Measurements from ENCODE around the gene MBOAT7.
"Not testable (repeated sequence)": the region's sequence is repeated elsewhere in the genome, so short reads cannot be mapped to it uniquely, and the experiment has no call there.

The MBOAT7 gene

DNA sequence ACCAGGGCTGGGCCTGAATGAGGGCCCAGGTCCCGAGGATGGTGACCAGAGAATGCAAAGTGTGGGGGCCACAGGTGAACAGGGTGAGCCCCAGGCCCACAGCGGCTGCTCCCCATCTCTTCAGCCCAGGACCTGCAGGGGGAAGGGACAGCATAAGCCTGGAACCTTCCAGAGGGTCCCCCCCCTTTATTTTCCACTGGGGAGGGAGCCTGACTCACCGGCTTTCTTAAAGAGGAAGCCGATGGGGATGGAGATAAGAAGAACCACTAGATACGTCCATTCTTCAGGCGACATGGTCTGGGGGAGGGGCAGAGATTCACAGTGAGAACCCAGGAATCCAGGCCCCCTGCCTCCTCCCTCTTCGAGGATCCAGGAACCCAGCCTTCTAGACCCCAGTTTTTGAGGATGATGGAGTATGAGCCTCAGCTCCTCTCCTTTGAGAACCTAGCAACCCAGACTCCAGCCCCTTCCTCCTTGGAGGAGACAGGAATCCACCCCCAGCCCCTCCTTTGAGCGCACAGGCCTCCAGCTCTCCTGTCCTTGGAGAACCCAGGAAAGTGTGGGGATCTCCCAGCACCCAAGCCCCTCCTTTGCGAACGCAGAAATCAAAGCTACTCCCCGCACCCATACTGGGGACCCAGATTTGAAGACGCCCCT is 1.0 kb downstream of the MBOAT7 start:
- H3K36me3 ChIP-seq (ENCODE audit: insufficient read depth, low read length) = peaks cover 3% of the 10 kb centered on the region; the same call in 1 of the 2 replicates
- H3K9me3 ChIP-seq (ENCODE audit: control insufficient read depth, insufficient read depth, low read length) = no peaks in the 10 kb centered on the region
- no peaks in the 10 kb centered on the region; the same call in 1 of the 2 replicates for H3K4me1 ChIP-seq (ENCODE audit: insufficient read depth, low read length)
- H3K9ac ChIP-seq (ENCODE audit: low read depth, low read length) = peak overlapping the region; percentile 91

DNA sequence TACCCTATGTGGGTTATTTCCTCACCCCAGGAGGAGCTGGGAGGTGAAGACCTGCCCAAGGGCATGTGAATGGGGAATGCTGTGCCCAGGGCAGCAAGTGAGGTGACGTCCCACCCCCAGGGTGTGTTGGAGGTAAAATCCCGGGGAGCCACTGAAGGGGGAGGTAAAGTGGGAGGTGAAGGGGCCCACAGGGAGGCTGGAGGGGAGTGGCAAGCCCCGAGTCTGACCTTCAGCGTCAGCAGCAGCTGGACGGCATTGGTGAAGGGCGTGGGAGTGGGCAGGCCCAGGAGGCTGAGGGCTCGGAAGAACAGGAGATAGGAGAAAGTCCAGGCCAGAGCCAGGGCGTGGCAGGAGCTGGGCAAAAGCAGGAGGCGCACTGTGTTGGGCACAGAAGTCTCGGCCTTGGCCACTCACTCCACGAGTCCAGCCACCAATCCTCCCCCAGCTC is 2.4 kb downstream of the MBOAT7 start:
- Histone ChIP-seq H3K9ac (ENCODE audit: low read depth, low read length) (no peak overlapping the region), H3K36me3 (ENCODE audit: insufficient read depth, low read length) (peaks cover 3% of the 10 kb centered on the region; the same call in 1 of the 2 replicates), H3K9me3 (ENCODE audit: control insufficient read depth, insufficient read depth, low read length) (no peaks in the 10 kb centered on the region), H3K4me1 (ENCODE audit: insufficient read depth, low read length) (no peaks in the 10 kb centered on the region; the same call in 1 of the 2 replicates)

DNA sequence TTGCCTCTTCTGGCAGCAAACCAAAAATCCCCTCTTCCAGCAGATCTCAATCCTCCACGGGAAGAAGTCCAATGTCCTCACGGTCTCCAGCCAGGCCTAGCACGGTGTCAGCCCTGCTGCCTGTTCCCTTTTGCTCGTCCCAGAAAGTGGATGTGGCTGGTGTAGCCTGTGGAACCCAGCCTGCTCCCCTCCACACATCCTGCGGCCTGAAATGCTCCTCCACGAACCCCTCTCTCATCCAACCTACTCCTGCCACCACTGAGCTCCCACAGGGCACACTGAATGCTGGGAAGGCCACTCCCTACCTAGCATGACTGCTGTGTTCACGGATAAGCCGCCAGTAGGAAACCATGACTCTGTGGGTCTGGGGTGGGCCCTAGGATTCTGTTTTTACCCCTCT is 3.0 kb downstream of the MBOAT7 start:
- no peaks in the 10 kb centered on the region for H3K4me1 ChIP-seq (ENCODE audit: insufficient read depth, low read length)
- peaks cover 3% of the 10 kb centered on the region; the same call in 1 of the 2 replicates for H3K36me3 ChIP-seq (ENCODE audit: insufficient read depth, low read length)
- no peaks in the 10 kb centered on the region for H3K9me3 ChIP-seq (ENCODE audit: control insufficient read depth, insufficient read depth, low read length)
- H3K9ac ChIP-seq (ENCODE audit: low read depth, low read length) = no peak overlapping the region

DNA sequence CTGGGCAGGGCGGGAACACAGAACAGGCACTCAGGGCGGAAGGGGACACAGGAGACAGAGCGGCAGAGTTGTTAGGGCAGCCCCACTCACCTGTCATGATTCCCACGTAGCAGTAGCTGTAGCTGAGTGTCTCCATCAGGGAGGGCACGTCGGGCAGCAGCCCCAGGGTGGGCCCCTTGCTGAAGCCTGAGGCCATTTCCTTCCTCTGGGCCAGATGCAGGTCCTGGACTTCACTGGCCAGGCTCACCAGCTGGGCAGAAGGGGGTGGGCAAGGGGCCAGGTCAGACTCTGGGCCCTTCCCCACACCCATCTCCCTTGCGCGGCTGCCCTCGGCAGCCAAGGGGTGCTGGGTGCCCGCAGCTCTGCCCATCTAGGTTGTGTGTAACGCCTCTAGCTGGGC is 5.9 kb downstream of the MBOAT7 start:
- Histone ChIP-seq H3K4me1 (ENCODE audit: insufficient read depth, low read length) (no peaks in the 10 kb centered on the region), H3K36me3 (ENCODE audit: insufficient read depth, low read length) (peaks cover 3% of the 10 kb centered on the region; the same call in 1 of the 2 replicates), H3K9me3 (ENCODE audit: control insufficient read depth, insufficient read depth, low read length) (no peaks in the 10 kb centered on the region), H3K9ac (ENCODE audit: low read depth, low read length) (no peak overlapping the region)

DNA sequence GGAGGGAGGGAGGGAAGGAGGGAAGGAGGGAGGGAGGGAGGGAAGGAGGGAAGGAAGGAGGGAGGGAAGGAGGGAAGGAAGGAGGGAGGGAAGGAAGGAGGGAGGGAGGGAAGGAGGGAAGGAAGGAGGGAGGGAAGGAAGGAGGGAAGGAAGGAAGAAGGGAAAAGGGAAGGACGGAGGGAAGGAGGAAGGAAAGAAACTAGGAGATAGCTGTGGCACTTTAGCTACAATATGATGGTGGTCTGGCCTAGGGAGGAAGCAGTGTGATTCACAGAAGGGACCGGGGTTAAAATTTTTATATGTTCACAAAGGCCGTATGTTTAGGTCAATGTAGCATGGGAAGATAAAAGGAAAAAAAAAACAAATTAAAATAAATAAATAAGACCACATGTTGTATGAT is 7.5 kb downstream of the MBOAT7 start:
- not testable (repeated sequence) for H3K4me1 ChIP-seq (ENCODE audit: insufficient read depth, low read length); H3K9ac ChIP-seq (ENCODE audit: low read depth, low read length); H3K9me3 ChIP-seq (ENCODE audit: control insufficient read depth, insufficient read depth, low read length); H3K36me3 ChIP-seq (ENCODE audit: insufficient read depth, low read length)

DNA sequence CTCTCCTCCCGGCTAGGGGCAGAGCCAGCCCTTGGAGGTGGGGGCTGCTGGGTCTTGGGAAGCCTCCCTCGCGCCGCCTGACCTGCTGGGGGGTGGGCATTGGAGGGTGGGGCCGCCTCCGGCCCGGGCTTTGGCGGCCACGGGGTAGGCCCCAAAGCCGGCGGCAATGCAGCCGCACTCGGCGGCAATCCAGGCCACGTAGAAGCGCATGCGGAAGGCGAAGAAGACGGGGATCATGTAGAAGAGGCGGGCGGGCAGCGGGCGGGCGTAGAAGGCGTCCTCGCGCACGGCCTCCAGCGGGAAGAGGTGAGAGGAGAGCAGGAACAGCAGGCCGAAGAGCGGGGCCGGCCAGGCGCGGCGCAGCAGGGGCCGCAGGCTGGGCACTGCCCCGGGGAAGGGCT is 8.7 kb downstream of the MBOAT7 start:
- H3K9me3 ChIP-seq (ENCODE audit: control insufficient read depth, insufficient read depth, low read length) = no peaks in the 10 kb centered on the region
- H3K9ac ChIP-seq (ENCODE audit: low read depth, low read length) = no peak overlapping the region
- no peaks in the 10 kb centered on the region for H3K4me1 ChIP-seq (ENCODE audit: insufficient read depth, low read length)
- peaks cover 6% of the 10 kb centered on the region; the same call in 1 of the 2 replicates for H3K36me3 ChIP-seq (ENCODE audit: insufficient read depth, low read length)

DNA sequence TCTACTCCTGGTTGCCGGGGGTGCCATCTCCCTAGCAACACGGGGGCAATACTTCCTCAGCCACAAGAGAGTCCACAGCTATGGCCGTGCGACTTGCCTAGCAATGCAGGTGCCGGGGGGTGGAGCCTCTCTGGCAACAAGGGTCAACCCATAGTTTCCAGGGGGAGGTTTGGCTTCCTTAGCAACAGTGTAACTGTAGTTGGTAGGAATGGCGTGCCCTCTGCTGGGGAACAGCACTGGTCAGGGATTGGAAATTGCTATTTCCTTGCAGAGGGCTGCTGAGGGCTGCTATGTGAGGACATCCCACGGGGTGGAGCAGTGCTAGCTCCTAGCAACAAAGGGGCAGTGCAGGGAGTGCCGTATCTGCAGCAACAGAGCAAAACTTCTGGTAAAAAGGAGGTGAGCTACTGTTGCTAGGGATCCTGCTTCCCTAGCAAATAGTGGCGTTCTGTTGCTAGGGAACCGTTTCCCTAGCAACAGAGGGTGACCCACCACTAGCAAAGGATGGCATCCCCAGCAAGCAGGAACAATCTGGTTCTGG is 9.4 kb downstream of the MBOAT7 start:
- Histone ChIP-seq H3K4me1 (ENCODE audit: insufficient read depth, low read length) (no peaks in the 10 kb centered on the region), H3K9me3 (ENCODE audit: control insufficient read depth, insufficient read depth, low read length) (no peaks in the 10 kb centered on the region), H3K9ac (ENCODE audit: low read depth, low read length) (no peak overlapping the region), H3K36me3 (ENCODE audit: insufficient read depth, low read length) (peaks cover 6% of the 10 kb centered on the region; the same call in 1 of the 2 replicates)

DNA sequence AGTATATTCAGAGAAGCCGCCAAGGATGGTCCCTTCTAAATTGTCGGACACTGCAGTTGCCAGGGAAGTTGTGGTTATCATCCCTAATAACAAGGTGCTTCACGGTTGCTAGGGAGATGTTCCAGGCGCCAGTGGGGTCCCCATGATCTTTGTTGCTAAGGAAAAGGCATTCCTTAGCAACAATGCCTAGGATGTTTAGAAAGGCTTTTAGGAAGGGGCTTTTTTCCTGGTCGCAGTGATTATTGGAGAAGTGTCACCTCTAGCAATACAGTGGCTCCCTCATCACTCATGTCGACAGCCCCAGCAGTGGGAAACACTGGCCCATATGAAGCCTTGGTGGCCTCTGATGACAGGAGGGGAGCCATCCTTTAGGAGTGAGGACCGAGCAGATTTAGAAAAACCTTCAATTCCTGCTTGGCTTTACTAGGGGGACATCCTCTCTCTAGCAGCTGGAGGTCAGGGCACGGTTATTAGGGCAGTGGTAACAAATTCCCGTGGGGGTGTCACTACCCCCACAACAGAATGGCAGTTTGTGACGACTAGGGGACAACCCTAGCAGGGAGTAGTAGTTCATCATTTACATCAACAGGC is 10.0 kb downstream of the MBOAT7 start:
- Histone ChIP-seq H3K9ac (ENCODE audit: low read depth, low read length) (no peak overlapping the region), H3K36me3 (ENCODE audit: insufficient read depth, low read length) (peaks cover 6% of the 10 kb centered on the region; the same call in 1 of the 2 replicates), H3K4me1 (ENCODE audit: insufficient read depth, low read length) (no peaks in the 10 kb centered on the region; the same call in 1 of the 2 replicates), H3K9me3 (ENCODE audit: control insufficient read depth, insufficient read depth, low read length) (no peaks in the 10 kb centered on the region)

DNA sequence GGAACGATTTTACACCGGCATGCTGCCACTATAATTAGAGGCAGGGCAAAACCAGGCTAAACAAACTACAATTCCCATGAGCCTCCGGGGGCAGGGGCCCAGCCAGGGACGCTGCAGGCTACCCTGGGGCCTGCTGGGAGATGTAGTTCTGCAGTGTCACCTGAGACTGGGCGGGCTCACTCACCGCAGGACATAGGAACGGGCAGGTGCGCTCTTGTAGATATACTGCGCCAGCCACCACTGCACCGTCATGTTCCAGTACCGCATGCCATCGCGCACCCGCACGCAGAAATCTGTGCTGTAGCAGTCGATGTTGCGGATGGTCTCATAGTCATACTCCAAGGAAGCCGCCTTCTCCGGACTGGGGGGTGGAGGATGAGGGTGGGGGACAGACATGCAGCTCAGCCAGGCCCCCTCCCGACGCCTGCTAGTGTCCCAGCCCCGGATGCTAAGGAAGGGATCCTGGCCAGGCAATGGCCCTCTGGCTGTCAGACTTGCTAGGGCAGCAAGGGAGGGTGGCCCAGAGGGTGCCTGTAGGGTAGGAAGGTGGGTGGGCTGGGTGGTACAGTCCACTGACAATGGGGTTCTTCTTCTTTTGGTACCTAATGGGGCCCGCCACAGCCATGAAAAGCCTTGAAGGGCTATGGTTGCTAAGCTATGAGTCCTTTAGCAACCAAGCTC is 10.7 kb downstream of the MBOAT7 start:
- H3K9me3 ChIP-seq (ENCODE audit: control insufficient read depth, insufficient read depth, low read length) = no peaks in the 10 kb centered on the region
- no peaks in the 10 kb centered on the region; the same call in 1 of the 2 replicates for H3K4me1 ChIP-seq (ENCODE audit: insufficient read depth, low read length)
- peaks cover 4% of the 10 kb centered on the region; the same call in 1 of the 2 replicates for H3K36me3 ChIP-seq (ENCODE audit: insufficient read depth, low read length)
- no peak overlapping the region for H3K9ac ChIP-seq (ENCODE audit: low read depth, low read length)

DNA sequence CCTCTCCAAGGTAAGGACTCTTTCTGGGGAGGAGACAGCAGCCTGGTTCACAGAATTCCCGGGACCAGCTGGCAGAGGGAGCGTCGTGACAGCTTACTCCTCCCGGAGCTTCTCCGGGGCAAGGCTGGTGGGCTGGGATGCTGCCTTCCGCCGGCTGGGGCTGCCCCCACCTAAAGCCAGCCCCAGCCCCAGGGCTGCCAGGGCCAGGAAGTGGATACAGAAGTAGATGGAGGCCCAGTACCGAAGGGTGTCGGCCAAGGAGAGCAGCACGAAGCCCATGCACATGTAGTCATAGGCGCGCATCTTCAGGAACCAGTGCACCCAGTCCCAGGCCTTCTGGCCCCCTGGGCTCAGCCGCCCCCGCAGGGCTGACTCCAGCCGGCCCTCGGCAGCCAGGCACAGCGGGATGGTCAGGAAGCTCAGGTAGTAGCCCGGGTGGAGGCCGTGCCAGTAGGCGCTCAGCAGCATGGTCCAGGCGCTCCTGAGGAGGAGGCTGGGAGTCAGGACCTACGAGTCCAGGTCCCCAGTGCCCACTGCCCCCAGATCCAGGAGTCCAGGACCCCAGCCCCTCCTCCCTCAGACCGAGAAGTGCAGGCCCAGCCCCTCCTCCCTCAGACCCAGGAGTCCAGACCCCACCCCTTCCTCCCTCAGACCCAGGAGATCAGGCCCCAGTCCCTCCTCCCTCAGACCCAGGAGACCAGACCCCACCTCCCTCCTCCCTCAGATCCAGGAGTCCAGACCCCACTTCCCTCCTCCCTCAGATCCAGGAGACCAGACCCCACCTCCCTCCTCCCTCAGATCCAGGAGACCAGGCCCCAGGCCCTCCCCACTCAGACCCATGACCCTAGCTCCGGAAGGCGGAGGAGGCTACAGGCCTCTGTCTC is 15.2 kb downstream of the MBOAT7 start:
- 0 out of 2 replicates have a peak, but pooled peaks cover 3% of the 10 kb centered on the region for H3K36me3 ChIP-seq (ENCODE audit: insufficient read depth, low read length)
- peak overlapping the region; percentile 72; the same call in 1 of the 2 replicates for H3K9ac ChIP-seq (ENCODE audit: low read depth, low read length)
- H3K4me1 ChIP-seq (ENCODE audit: insufficient read depth, low read length) = peaks cover 5% of the 10 kb centered on the region; the same call in 1 of the 2 replicates

DNA sequence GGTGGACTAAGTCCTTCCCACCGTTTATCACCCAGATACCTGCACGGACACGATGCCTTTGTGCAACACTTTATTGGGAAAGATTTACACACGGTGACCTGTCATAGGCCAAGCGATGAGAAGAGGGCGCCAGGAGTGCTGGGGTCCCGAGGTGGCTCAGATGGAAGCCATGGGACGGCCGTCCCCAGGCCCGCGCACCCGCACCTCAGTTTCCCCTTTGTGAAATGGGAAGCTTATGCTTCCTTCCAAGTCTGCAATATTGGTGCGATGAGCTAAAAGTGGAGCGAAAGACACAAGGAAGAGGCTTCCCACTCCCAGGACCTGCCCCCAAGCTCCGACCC is 16.1 kb downstream of the MBOAT7 start:
- Histone ChIP-seq H3K36me3 (ENCODE audit: insufficient read depth, low read length) (0 out of 2 replicates have a peak, but pooled peaks cover 2% of the 10 kb centered on the region), H3K9ac (ENCODE audit: low read depth, low read length) (peak overlapping the region; percentile 72; the same call in 1 of the 2 replicates), H3K4me1 (ENCODE audit: insufficient read depth, low read length) (peaks cover 5% of the 10 kb centered on the region; the same call in 1 of the 2 replicates), H3K9me3 (ENCODE audit: control insufficient read depth, insufficient read depth, low read length) (no peaks in the 10 kb centered on the region)

More for the DNA sequence above, 15.2 kb downstream of the MBOAT7 start:
- H3K9me3 ChIP-seq (ENCODE audit: control insufficient read depth, insufficient read depth, low read length) = no peaks in the 10 kb centered on the region

DNA sequence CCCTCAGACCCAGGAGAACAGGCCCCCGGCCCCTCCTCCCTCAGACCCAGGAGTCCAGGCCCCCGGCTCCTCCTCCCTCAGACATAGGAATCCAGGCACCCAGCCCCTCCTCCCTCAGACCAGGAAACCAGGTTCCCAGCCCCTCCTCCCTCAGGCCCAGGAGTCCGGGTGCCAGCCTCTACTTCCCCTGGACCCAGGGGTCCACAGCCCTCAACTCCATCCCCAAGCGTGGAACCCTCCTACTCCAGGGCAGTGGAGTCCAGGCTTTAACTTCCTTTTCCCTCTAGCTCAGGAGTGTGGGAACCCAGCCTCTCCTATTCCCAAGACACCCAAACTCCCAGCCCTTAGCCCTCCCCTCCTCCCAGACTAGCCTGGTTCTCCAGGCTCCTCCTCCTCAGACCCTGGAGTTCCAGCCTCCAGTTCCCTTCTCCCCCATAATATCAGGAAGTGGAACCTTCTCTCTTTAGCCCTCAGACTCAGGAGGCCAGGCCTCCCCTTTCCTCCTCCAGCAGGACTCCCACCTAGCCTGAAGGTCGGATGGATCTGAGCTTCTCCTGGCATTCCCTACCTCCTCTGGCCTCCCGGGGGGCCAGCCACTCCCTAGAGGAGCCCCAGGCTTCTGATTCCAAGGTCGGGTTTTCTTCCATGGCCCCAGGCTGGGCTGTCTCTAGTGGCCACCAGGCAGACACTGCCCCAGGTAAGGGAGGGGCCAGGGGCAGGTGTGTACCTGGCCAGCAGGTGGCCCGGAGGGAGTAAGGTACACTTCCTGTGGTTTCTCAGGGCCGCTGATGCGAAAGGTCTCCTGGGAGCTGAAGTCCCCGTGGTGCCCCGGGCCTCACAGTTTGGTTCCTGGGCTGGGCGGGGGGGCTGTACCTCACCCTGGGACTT is 16.7 kb downstream of the MBOAT7 start, which contains the start of gene TMC4:
Gene TMC4 (minus strand): TSS at position 690 of the 888 bp plus-strand sequence. CDS start 43 bp downstream, at position 647.
- Histone ChIP-seq H3K4me1 (ENCODE audit: insufficient read depth, low read length) (peaks cover 5% of the 10 kb centered on the region; the same call in 1 of the 2 replicates), H3K9ac (ENCODE audit: low read depth, low read length) (peak within 1 kb of the TSS; percentile 72), H3K9me3 (ENCODE audit: control insufficient read depth, insufficient read depth, low read length) (no peaks in the 10 kb centered on the region), H3K36me3 (ENCODE audit: insufficient read depth, low read length) (no peaks in the 10 kb centered on the region)
